HG03135 (cell line): ENCODE data around the gene FGF14.
A peak's percentile ranks its signal among the peaks of the same experiment; 100 is the strongest.

Source experiments
- ATAC-seq: cut with Tn5 transposase; IDR thresholded peaks from one replicate; pipeline ENCODE4 v1.9.1; 2021; ENCODE audit warnings: mild to moderate bottlenecking, moderate library complexity; ENCODE audit not compliant: unreplicated experiment

Gene FGF14

DNA sequence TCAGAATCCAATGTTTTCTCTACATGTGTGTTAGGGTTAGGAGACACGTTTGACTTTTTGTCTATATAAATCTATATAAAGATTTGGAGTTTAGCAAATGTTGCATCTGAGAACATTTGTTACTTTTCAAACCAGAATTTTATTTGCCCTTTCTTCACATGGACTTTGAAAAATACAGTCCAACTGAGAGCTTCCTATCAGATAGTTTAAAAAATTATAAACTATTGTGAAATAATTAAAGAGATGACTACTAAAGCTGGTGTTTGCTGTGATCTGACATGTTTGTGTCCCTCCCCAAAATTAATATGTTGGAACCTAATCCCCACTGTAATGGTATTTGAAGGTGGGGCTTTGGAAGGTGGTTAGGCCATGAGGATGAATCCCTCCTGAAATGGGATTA, 652.3 kb downstream of the FGF14 start:
- no peak for ATAC-seq

DNA sequence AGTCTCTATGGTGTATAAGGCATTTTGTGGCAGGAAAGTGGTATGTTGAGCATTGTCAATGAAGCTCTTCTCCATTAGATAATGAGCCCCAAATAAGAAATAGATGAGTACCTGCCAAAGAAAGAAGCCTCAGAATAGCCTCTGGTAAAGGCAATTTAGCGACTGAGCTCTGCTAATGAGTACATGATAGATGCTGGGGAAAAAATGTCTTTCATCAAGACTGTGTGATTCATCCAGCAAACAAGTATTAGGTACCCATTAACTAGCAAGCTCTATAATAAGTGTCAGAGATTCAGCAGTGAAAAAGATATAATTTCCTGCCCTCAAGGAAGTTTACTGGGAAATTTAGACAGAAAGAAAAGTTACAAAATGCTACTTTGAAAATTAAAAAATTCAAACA, 654.8 kb downstream of the FGF14 start:
- no peak for ATAC-seq

DNA sequence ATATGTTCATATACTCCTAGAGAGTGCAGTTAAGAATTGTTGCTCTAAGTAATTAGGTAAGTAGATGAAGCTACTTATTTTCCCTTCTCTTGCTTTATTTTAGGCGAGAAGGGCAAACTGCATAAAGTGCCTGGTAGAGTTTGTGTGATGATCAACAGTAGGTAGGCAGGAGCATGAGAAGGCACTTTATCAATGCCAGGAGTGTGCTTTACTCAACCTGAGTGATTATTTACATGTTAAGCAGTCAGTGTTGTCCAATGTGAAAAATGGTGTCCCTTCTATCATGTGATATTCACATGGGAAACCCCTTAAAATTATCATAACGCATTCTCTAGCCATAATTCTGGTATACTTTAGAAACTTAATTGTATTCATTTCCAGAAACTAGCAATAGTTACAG, 655.3 kb downstream of the FGF14 start:
- no peak for ATAC-seq

DNA sequence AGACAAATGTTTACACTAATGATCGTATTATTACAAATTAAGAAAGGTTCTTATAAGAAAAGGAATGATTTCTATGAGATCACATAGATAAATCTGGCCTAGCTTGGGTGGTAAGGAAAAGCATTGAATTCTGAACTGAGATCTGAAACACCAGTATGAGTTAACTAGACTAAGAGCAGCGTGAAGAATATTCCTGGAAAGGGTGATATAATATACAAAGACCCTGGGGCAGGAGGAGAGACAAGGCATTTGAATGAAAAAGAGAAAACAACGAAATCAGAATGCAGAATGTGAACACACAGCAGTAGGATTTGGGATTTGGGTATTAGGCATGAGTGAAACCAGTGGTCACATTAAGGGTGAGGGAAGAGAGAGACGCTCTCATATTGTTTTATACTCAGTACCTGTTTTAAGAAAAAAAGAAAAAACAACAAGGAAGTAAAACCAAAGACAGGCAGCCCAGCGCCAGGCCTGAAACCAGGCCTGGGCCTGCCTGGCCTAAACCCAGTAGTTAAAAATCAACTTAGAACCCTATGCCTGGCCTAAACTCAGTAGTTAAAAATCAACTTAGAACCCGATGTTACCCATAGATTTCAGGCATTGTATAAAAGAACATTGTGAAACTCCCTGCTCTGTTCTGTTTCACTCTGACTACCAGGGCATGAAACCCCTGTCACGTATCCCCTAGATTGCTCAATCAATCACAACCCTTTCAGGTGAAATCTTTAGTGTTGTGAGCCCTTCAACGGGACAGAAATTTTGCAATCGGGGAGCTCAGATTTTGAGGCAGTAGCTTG, 662.3 kb downstream of the FGF14 start:
- peak; percentile 96 for ATAC-seq

DNA sequence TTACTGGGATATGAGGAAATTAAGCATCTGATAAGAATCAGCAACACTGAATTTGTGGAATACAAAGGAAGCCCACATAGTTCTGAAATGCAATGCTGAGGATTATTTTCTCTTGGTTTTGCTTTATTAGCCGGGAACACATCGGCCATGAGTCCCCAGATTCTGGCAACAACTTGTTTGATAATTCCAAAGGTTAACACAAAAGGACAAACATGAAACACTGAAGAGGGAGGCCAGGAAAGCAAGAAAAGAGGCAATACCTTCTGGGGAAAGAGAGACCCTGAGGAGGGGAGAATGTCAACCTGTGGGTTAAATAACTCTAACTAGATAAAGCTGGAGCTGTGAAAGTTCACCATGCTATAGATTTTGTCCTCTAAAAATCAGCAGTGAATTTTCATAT, 663.5 kb downstream of the FGF14 start:
- no peak for ATAC-seq

DNA sequence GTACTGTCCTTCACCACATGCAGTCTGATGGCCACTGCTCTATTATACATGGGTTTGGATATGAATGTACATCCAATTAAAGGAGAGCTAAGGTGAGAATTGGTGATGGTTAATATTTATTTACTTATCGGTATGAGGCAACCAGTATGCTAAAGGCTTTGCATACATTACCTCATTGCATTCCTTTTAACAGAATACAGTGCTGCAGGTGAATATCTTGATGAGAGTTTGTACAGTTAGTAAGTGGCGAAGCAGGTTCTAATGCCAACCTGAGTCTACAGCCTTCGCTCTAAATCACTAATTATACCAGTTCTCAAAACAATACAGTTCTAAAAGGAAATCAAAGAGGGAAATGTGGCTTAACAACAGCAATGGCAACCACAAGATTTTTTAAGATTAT, 665.3 kb downstream of the FGF14 start:
- ATAC-seq = no peak

DNA sequence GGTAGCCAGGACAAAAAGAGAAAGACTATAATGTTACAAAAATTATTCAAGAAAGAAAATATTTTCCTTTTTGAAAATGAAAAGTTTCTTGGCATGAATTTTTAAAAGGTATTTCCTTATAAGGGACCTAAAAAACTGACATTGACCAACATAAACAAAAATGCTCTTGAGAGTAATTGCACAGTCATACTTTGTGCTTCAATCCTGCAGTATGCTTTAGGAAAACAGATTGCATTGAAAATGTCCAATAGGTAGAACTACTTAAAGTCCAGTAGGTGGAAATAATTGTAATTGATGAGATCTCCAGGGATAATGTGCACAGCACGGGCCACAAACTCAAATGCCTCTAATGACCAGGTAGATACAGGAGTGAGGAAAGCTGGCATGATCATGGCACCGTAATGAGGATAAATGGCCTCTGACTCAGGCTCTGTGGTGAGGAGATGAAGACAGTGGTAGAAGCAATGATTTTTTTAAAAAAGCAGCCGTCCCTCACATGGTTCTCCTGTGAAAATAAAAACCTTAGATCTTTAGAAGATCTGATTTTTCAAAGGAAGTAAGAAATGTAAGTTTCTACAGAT, 671.3 kb downstream of the FGF14 start:
- no peak for ATAC-seq

DNA sequence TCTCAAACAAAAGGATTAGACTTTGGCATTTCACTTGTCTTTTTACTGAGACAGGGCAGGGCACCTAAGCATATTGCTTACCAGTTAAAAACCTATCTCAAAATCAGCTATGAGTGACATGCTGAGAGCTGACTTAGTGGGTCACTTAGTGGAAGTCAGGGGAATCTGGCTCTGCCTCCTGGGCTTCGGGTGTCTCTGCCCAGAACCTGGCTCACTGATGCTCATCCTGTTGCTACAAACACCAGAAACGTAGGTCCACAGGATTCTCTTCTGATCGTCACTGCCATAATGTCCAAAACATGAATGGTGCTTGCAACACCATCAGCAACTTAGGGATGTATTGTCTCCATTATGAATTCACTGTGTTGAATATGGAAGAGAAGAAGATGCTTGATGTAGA, 673.2 kb downstream of the FGF14 start:
- no peak for ATAC-seq

DNA sequence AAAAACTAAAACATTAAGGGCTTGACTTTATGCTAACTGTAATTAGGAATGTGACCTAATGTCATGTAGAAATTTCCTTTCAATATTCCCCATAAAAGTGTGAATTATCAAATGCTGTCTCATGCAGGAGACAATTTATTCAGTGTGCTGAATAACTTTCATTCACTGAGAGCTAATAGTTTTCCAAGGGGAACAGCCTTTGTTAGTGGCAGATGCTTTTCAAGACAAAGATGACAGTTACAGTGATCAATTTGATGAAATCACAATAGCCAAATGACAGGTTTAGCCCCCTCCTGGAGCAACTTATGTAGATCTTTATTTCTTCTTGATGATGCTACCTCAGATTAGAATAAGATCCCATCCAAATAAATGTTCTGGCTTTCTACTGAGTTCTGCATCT, 673.8 kb downstream of the FGF14 start:
- ATAC-seq = no peak

DNA sequence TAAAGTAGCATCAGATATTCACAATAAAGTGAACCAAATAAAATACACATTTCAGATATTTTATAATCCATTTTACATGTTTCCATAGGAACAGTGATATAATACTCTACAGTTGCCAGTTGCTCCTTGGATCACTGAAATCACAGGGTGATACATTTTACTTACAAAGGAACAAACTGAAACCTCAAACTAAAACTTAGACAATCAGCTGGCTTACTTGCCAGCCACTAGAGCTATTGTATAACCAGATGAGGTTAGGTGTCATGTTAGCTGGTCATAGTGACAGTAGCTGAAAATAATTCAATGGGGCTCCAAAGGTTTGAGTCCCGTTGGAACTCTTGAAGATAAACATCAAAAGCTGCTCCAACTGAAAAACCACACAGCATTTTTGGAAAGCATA, 674.7 kb downstream of the FGF14 start:
- no peak for ATAC-seq

DNA sequence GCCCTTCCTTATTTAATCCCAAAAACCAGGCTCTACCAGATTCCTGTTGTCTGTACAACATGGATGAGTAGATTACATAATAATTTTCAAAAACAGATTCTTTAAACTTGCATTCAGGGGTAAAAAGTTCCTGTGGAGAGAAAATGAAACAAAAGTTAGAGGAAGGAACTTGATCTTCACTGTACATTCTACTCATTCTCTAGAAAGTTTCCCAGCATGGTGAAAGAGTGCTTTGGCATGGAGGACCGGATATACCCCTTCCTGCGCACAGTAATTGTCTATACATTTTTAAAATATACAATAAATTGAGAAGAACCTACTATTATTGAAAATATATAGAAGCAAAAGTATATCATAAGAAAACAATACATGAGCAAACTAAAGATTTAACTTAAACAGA, 675.2 kb downstream of the FGF14 start:
- ATAC-seq = no peak

DNA sequence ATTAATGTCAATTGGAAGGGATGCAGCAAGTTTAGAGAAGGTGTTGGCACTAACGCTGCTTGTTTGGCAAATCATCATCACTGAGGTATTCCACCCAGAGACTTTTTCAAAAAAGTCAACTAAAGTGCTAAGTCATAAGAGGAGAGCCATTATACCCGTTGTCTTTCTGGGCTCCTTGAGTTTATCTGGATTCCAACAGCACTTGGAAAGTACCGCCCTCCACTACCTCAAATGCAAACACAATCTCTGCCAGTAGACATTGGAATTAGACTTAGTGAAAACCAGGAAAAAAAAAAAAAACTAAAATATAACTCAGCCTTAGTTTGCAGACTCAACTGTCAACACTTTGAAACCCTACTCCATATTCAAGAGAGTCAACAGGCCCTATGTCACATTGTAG, 683.4 kb downstream of the FGF14 start:
- no peak for ATAC-seq

DNA sequence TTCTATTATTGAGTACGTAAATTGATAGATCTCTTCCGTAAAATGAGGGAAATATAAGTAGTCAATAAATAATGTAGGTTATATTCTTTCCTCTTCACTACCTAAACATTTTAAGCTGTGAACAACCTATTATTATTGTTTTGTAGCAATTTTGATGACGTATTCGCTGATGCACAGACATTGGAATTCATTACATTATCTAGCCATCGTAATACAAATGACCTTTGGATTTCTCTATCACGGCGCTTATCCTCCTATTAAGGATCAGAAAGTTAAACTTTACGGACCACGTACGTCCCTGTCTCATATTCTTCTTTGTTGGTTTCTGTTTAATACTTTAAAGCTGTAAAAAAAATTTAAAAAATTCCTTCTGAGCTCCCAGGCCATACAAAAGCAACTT, 684.5 kb downstream of the FGF14 start:
- no peak for ATAC-seq

DNA sequence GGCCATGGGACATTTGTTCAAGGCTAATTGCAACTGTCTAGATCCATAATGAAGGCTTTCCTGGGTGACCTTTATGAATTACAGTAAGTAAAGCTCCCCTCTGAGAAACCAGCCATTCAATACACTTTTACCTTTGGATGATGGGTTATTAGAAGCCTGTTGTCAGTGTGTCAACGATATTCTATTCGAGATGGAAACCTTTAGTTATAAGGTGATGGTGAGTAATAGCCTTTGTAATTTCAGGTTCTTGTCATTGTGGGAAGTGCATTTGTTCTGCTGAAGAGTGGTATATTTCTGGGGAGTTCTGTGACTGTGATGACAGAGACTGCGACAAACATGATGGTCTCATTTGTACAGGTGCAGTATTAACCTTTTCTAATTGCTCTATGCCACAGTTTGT, 687.7 kb downstream of the FGF14 start:
- ATAC-seq = no peak

DNA sequence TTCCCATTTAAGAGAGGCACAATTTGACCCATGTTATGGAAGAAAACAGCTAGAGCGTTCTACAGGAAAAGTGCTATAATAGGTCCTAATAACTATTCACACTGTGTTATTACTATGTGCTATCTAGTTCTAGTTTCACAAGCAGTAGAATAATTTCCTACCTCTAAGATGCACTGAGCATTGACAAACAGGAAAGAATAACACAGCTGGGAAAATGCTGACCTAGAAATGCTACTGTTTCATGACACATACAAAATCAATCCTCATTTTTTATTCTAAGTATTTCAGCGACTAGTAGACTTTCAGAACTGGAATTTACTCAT, 689.9 kb downstream of the FGF14 start:
- ATAC-seq = no peak

DNA sequence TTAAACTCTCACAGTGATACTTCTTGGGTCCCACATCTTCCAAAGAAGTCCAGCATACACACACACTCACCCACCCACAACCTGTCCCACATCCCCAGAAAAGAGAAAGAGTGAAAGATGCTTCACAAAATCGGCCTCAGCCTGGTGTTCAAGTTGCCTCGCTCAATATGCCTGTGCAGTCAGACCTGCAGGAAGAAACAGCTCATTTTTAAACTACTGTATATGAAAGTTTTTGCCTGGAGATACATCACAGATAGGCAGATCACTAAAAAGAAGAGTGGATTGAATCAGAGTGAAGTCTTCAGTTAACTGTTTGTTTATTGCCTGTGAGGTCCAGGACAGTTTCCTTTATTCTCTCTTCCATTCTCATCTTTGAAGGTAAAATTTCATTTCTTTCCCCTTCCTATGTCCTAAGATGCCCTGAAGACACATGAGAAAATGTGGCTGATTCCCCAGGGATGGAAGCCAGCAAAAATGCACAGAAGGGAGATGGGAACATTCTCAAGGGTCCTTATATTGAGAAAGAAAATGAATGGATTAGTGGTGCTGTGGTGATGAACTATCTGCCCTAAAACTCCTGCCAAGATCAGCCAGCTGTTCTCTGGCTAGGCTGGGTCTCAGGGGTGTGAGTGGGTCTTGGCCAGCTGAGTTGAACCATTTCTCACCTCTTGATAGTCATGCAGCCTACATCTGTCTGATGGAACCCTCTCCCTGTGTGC, 690.4 kb downstream of the FGF14 start:
- no peak for ATAC-seq

DNA sequence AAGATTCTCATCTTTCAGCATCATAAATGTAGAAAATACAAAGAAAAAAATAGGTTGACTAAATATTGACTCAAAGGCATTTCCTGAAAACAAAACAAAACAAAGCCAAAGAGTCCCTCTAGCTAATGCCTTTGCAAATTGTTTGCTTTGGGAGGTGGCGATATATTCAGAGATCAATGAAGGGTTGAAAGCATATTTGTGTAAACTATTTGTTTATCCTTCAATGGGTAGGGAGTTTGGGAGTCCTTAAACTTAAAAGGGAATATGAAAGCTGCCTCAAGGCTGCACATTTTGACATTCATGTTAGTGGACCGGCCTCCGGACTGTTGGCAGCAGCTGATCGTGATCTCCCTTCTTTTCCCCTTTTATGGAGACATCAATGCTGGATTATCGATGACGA, 691.9 kb downstream of the FGF14 start:
- no peak for ATAC-seq

DNA sequence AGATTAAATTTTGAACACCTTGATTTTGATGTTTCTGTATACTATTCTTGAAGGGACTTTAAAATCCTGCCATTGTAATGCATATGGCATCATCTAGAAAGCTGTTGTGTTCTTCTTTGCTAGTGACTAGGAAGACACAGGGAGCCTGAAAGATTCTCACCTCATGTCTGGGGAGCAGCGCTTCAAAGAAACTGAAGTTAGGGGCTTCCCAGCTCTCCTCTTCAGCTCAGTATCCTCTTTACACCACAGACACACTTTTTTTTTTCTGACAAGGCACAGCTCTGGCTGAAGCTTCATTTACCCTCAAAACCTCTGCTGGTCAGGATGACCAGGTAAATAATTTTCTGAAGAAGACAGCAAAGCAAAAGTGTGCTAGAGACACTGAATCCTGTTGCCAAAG, 693.7 kb downstream of the FGF14 start:
- no peak for ATAC-seq

DNA sequence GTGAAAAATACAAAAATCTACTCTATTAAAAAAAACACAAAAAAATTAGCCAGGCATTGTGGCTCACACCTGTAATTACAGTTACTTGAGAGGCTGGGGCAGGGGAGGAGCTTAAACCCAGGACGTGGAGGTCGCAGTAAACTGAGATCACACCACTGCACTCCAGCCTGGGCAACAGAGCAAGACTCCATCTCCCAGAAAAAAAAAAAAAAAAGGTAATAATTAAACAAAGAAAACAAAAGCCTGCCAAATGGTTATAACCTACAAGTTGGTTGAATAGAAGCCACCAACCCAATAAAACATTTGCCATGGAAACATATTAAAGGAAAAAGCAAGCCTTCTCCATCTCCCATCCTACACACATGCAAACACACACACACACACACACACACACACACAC, 694.2 kb downstream of the FGF14 start:
- no peak for ATAC-seq

DNA sequence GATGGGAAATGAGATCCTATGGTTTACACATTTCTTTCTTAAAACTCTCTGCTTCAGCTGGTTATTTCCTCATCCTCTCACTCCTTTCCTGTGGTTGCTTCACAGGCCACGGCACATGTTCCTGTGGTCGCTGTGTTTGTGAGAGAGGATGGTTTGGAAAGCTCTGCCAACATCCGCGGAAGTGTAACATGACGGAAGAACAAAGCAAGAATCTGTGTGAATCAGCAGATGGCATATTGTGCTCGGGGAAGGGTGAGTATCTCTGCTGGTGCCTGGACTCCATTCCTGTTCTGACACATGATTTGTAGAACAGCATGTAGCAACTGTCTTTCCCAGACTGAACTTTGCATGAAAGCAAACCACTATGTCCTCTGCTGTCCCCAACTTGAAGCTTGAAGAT, 695.2 kb downstream of the FGF14 start:
- no peak for ATAC-seq

DNA sequence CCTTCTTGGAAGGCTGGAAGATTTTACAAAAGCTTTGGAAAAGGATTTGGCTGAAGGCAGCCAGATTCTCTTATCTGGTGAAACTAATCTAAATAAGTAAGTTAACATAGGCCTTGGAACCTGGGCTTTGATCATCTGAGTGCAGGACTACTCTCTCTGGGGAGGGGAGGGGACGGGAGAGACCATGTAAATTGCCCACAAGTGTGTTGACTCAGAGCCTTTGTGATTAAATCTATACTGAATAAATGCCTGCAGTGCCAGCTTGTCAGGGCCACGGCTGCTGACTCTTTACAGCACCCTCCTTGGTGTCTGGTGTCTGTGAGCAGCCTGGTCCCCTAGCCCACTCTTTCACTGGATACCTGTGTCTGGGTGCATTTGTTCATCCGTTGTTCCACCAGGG, 698.0 kb downstream of the FGF14 start:
- no peak for ATAC-seq

DNA sequence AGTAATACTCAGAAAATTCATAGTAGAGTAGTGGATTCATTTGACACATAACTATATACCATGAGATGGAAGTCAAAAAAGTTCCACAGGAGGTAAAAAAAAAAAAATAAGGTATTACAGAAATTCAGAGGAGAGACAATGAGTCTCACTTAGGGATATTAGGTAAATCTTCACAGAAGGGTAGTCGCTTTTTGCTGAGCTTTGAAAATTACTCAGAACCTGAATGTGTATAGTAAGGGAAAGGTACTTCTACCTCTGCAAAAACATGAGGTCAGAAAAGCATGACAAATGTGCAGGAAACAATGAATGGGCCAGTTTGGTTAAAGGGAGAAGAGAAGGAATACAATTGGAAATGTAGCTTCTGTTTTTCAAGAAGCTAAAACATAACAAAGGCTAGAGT, 698.8 kb downstream of the FGF14 start:
- ATAC-seq = no peak
